Right ventricle myocardium inferior (tissue), 1 donor: ENCODE measurements around the gene JMJD8. TPM values are rescaled to one million over a fixed set of nuclear protein-coding genes. Genes with fewer than 3 reads are reported as not detected.
A peak's percentile ranks its signal among the peaks of the same experiment; 100 is the strongest.

Experiments
- ATAC-seq: fragments of 200-7000 bp; cut with Tn5 transposase; one replicate; pipeline ENCODE4 v1.9.1; 2020; ENCODE audit warnings: mild to moderate bottlenecking, moderate library complexity
- DNase-seq: peaks from one replicate; pipeline ENCODE4 v3.0.0; 2021; ENCODE audit errors: missing footprints
- intact Hi-C: fragments of 100-400 bp; cut with DNase I; formaldehyde crosslinking; loops from one replicate; pipeline ENCODE4 v1.11.0; 2022
- total RNA-seq: library from RNA; stranded (reverse); fragmentation: NEBNext Ultra II Directional; extraction: Animal tissue kit (Norgen Biotek cat#: 25700); gene quantifications from one replicate; pipeline ENCODE4 v1.2.1, GENCODE V29; 2021
- donor health status: DM: no; HTN: yes; CAD: no; lungs with severe emphysema.

JMJD8 gene
- total RNA-seq, 1 donor from 2014 or later: 46.4 TPM

DNA sequence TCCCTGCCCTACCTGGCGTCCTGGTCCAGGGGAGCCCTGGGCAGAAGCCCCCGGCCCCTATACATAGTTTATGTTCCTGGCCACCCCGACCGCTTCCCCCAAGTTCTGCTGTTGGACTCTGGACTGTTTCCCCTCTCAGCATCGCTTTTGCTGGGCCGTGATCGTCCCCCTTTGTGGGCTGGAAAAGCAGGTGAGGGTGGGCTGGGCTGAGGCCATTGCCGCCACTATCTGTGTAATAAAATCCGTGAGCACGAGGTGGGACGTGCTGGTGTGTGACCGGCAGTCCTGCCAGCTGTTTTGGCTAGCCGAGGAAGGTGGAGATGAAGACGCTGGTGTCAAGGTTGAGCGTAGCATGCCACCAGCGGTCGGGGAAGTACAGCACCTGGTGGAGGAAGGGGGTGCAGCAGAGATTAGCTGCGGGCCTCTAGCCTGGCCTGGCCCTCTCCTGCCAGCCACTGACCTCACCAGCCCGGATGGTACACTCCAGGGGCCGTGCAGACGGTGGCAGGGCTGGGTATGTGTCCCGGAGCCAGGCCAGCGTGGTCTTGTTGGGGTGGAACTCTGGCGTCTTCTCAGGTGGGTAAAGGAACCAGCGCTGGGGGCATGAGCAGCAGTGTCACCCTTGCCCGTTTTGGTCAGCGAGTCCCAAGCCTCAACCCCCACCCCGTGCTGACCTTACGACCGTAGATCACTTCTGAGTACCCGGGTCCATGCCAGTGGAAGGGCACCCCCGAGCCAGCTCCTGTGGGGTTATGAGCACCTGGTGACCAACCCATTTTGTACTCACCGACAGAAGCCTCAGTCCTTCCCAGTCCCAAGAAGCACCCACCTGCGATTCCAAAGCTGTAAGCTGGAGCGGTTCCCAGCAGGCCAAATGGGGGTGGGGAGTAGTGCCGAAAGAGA lies 1.4 kb downstream of the JMJD8 start:
- intact Hi-C loops: loop anchor here (10.0 kb wide), 1 partner anchor 1652 kb away; no protein-coding TSS in a partner anchor
- no peak for ATAC-seq

DNA sequence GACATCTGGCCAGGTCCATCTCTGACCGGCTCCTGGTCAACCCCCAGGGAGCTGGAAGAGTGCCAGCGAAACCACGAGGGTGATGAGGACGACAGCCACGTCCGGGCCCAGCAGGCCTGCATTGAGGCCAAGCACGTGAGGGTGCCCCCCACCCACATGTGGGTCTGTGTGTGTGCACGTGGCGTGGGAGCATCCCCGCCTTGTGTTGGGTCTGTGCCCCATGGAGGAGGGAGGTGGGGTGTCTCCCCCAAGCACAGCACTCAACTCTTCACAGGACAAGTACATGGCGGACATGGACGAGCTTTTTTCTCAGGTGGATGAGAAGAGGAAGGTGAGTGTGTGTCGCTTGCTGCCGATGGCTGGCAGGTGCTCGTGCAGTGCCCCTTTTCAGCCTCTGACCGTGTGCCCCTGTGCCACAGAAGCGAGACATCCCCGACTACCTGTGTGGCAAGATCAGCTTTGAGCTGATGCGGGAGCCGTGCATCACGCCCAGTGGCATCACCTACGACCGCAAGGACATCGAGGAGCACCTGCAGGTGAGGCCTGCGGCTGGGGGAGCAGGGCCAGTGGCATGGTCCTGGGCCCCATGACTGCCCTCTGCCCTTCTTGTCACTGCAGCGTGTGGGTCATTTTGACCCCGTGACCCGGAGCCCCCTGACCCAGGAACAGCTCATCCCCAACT lies 2.2 kb downstream of the JMJD8 start:
- no peak for DNase-seq
- ATAC-seq: no peak
- intact Hi-C loops: loop anchor here (10.0 kb wide), 1 partner anchor 1653 kb away; no protein-coding TSS in a partner anchor

More for the DNA sequence above, 1.4 kb downstream of the JMJD8 start:
- no peak for DNase-seq

- no peak for ATAC-seq
- intact Hi-C loops: loop anchor here (10.0 kb wide), 1 partner anchor 1654 kb away; no protein-coding TSS in a partner anchor
- DNase-seq: no peak
Measured at GRCh38 chr16:680967-681745, 3.0 kb downstream of the JMJD8 start.

- no peak for ATAC-seq
- intact Hi-C loops: loop anchor here (10.0 kb wide), 1 partner anchor 1654 kb away; no protein-coding TSS in a partner anchor
- no peak for DNase-seq
Measured at GRCh38 chr16:680625-680945, 3.5 kb downstream of the JMJD8 start.

DNA sequence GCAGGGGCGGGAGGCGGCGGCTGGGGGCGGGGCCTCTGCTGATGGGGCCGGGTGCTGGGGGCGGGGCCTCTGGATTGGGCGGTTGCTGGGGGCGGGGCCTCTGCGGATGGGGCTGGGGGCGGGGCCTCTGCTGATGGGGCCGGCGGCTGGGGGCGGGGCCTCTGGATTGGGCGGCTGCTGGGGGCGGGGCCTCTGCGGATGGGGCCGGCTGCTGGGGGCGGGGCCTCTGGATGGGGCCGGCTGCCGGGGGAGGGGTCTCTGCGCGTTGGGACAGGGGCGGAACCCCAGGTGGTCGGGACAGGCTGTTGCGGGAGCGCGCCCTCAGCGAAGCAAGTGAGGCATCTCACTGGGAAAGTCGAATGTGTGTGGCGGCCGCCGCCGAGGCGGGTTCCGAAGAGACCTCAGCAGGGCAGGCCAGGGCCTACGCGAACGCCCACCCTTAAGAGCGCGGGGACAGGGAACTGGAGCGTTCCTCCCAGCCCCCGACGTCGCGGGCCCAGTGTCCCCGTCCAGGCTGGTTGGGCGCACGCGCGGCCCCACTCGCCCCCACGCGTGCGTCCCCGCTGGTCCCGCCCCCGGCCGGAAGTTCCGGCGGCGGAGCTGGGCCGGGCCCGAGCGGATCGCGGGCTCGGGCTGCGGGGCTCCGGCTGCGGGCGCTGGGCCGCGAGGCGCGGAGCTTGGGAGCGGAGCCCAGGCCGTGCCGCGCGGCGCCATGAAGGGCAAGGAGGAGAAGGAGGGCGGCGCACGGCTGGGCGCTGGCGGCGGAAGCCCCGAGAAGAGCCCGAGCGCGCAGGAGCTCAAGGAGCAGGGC lies 4.1 kb downstream of the JMJD8 start, which contains the start of gene STUB1:
Gene STUB1 (plus strand): TSS at position 597 of the 811 bp plus-strand sequence. CDS start 116 bp downstream, at position 713.
- DNase-seq (peak; percentile 94), ATAC-seq (peak; percentile 77)
- intact Hi-C loops: loop anchor here (10.0 kb wide), 1 partner anchor 1655 kb away; no protein-coding TSS in a partner anchor

GRCh38 chr16:678858-679813 lies 5.0 kb downstream of the JMJD8 start:
- DNase-seq: peak; percentile 85
- ATAC-seq: peak; percentile 37
- intact Hi-C loops: no loop called here

DNA sequence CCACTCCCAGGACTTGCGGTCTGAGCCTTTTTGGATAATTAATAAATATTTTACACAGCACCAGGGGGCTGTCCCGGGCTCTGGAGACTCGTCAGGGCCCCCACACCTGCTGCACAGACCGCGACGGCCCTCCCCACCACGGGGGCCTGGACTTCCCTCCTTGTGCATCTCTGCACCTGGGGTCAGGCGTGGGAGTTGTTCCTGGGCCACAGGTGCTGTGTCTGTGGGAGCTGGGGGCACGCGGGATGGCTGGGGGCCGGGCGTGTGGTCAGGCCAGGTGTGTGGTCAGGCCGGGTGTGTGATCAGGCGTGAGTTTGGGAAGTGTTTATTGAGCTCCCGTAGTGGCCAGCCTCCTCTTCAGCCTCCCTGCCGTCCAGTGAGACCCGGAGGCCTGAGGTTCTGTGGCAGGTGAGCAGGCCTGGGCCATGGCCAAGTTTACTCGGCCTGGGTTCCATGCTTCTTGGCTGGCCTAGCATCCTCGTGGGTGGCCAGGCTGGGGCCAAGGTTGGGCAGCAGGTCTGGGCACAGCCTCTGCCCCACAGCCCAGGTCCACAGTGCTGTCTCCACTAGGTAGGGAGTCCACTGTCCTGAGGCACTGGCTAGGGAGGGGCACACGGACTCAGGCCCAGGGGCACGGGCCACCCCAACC lies 5.8 kb downstream of the JMJD8 start:
- intact Hi-C loops: no loop called here
- DNase-seq (no peak), ATAC-seq (no peak)

GRCh38 chr16:677316-678190 lies 6.6 kb downstream of the JMJD8 start:
- intact Hi-C loops: no loop called here
- DNase-seq (no peak), ATAC-seq (no peak)

- DNase-seq (no peak), ATAC-seq (no peak)
- intact Hi-C loops: no loop called here
Measured at GRCh38 chr16:676913-677312, 7.2 kb downstream of the JMJD8 start.

GRCh38 chr16:676565-676902 lies 7.6 kb downstream of the JMJD8 start:
- intact Hi-C loops: no loop called here
- DNase-seq (no peak), ATAC-seq (no peak)

- intact Hi-C loops: no loop called here
- no peak for ATAC-seq
- DNase-seq: no peak
Measured at GRCh38 chr16:675884-676564, 8.1 kb downstream of the JMJD8 start.

- intact Hi-C loops: no loop called here
- ATAC-seq (no peak), DNase-seq (no peak)
Measured at GRCh38 chr16:674968-675883, 8.9 kb downstream of the JMJD8 start, which contains the start of gene RHBDL1. RHBDL1 (plus strand) TSS chr16:675671; CDS start chr16:675791, 120 bp downstream.

DNA sequence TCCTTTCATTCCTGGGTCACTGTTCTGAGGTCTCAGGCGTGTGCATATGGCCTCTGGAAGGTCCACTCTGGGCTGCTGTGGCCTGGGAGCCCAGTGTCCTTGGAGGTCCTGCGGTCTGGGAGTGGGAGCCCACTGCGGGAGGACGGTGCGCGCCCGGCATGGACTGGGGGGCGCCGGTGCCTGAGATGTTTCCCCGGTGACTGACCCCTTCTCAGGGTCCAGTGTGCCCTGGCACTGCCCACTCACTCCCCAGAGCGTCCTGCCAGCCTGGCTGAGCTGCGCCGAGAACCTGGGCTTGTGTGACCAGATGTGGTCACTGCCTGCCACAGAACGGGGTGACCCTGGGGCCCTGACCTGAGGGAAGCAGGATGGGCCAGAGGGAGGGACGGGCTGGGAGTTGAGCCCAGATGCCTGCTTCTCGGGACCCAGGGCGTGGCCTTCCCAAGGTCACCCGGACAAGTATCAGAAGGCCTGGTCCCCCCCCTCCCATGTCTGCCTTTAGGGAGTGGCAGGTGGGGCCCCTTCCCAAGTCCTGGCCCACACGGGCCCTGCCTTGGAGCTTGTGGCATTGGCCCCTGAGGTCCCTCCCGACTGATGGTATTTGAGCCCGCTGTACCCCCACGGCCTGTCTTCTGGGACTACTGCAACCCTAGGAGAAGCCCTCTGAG lies 9.8 kb downstream of the JMJD8 start:
- intact Hi-C loops: no loop called here
- DNase-seq (no peak), ATAC-seq (no peak)
